RWPE1 (cell line): Measurements from ENCODE around the gene C9orf78.
"Not testable (repeated sequence)": the region's sequence is repeated elsewhere in the genome, so short reads cannot be mapped to it uniquely, and the experiment has no call there.

ENCODE experiments used
- CTCF ChIA-PET: fragments of 350-600 bp; sonication (Branson Sonifier 250); formaldehyde crosslinking; extraction: SDS; loops from one replicate; lab custom pipeline; 2021; lab: Yijun Ruan, JAX
- POLR2A ChIA-PET: fragments of 400-600 bp; formaldehyde crosslinking; extraction: SDS; loops from one replicate; lab custom pipeline; 2020; ENCODE audit warnings: antibody characterized with exemption; ENCODE audit not compliant: low non-redundant PET; lab: Yijun Ruan, JAX
- DNase-seq: peaks from one replicate; pipeline ENCODE4 v3.0.0; 2012; ENCODE audit warnings: low spot score
- H3K27ac ChIP-seq: fragments of 450-650 bp; 2 replicates; pipeline ENCODE4 v1.5.1; 2017
- TF ChIP-seq, protein P1 (sequence below): fragments of 450-650 bp; conservative IDR thresholded peaks from 2 replicates; pipeline ENCODE4 v1.5.1; 2017; ENCODE audit warnings: low read depth, mild to moderate bottlenecking

Gene C9orf78

DNA sequence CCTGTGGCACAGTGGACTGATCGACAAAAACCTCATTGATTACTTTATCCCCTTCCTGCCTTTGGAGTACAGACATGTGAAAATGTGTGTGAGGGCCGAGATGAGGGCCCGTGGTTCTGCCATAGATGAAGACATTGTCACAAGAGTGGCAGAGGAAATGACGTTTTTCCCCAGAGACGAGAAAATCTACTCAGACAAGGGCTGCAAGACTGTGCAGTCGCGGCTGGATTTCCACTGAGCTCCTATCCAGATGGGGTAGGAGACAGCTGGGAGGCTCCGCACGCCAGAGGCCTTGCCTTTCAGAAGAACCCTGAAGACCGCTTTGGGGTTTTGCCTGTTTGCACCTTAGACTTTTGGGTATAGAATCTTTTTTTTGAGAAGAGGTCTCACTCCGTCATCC lies 25.7 kb downstream of the C9orf78 start:
- TF ChIP-seq, protein P1, sequence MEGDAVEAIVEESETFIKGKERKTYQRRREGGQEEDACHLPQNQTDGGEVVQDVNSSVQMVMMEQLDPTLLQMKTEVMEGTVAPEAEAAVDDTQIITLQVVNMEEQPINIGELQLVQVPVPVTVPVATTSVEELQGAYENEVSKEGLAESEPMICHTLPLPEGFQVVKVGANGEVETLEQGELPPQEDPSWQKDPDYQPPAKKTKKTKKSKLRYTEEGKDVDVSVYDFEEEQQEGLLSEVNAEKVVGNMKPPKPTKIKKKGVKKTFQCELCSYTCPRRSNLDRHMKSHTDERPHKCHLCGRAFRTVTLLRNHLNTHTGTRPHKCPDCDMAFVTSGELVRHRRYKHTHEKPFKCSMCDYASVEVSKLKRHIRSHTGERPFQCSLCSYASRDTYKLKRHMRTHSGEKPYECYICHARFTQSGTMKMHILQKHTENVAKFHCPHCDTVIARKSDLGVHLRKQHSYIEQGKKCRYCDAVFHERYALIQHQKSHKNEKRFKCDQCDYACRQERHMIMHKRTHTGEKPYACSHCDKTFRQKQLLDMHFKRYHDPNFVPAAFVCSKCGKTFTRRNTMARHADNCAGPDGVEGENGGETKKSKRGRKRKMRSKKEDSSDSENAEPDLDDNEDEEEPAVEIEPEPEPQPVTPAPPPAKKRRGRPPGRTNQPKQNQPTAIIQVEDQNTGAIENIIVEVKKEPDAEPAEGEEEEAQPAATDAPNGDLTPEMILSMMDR: no peak
- POLR2A ChIA-PET: no interaction called here
- no peak for DNase-seq
- CTCF ChIA-PET: no interaction called here
- H3K27ac ChIP-seq: peak overlapping the region; percentile 18

DNA sequence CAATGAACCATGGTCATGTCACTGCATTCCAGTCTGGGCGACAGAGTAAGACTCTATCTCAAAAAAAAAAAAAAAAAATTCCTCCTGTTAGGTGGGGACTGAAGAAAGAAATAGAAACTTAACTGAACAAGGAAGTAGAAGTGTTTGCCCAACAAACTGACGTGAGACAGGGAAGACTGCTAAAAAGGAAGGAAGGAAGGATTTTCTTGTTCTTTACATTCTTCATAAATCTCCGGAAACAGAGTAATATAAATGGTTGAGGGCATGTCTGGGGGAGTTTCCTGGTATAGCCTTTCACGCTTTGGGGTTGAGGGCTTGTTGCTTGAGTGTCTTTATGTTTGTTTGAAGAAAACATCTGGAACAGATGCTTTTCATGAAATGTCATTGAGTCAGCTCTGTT lies 29.0 kb downstream of the C9orf78 start:
- H3K27ac ChIP-seq: no peak overlapping the region
- CTCF ChIA-PET: no interaction called here
- no peak for DNase-seq
- TF ChIP-seq, protein P1: no peak
- POLR2A ChIA-PET: no interaction called here

DNA sequence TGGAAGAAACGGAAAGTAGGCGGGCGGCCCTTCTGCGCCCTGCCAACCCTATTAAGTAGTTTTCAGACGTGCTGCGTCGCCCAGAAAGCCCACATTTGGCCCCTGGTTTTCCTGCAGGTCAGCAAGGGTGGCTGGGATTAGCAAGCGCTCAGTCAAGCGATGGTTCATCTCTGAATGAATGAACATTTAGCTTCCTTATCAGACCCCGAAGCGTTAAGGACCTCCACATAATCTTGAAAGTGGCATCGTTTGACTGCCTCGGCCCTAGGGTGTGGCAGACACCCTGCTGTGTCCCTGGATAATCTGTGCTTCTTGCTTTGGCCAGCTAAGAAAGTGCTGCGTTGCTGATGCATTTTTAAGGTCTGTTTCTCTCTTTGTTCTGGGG lies 31.4 kb downstream of the C9orf78 start:
- TF ChIP-seq, protein P1: no peak
- ChIA-PET CTCF (interaction anchor here (0.6 to 1.2 kb wide), 5 partner anchors 13 to 106 kb away, joined by 3 to 6 read pairs (median 4); no protein-coding TSS in a partner anchor), POLR2A (no interaction called here)
- peak overlapping the region; percentile 76 for H3K27ac ChIP-seq
- no peak for DNase-seq

DNA sequence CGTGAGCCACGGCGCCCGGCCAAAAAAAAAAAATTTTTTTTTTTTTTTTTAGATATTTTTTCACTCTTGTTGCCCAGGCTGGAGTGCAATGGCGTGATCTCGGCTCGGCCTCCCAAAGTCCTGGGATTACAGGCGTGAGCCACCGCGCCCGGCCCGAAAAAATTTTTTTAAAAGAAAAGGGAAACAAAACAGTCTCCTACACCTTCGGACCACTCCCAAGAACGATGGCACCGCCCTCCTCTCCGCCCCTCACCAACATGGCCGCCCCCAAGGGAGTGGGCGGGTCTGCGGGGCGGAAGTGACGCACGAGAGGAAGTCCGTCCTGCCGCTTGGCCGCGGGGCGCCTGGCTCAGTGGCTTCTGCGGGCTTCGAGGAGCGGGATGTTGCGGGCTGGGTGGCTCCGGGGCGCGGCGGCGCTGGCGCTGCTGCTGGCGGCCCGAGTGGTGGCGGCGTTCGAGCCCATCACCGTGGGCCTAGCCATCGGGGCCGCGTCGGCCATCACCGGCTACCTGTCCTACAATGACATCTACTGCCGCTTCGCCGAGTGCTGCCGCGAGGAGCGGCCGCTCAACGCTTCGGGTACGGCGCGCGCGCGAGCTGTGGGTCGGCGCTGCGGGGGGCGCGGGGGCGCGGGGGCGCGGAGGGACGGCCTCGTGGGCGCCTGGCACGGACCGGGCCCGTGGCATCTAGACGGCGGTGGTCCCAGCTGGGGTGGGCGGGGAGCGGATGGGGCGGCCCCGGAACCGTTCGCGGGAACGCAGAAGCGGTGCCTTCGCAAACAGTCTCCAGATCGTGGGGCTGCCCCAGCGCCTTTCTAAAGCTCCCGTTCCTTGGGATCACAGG lies 32.0 kb downstream of the C9orf78 start, which contains the start of gene TOR1B:
Gene TOR1B, plus strand, starts transcription at position 352 of the 843 bp plus-strand sequence. Its CDS starts 29 bp downstream, at position 381.
- H3K27ac ChIP-seq: peak within 1 kb of the TSS; percentile 76
- CTCF ChIA-PET: interaction anchor here (0.6 to 1.2 kb wide), 5 partner anchors 15 to 106 kb away, joined by 3 to 6 read pairs (median 6); no protein-coding TSS in a partner anchor
- TF ChIP-seq, protein P1: no peak
- POLR2A ChIA-PET: no interaction called here
- DNase-seq: peak; percentile 92

DNA sequence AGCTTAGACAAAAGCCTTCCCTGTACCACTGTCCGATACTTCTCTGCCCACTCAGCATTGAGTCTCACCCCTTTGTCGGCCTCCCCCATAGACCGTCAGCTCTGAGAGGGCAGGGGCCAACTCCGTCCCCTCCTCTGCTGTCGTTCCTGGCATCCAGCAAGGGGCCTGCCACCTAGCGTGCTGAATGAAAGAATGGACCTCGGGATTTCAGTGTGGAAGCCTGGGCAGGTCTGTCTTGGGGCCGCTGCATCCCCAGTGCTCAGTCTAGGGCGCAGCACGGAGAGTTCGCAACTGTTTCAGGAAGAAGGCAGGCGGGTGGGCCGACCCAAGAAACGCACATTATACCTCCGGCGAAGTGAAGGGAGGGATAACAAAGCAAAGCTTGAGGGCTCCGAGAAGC lies 33.6 kb downstream of the C9orf78 start:
- ChIA-PET POLR2A (interaction anchor here (0.6 kb wide), 1 partner anchor 99 kb away, joined by 3 read pairs; no protein-coding TSS in a partner anchor), CTCF (interaction anchor here (1.0 kb wide), 1 partner anchor 75 kb away, joined by 3 read pairs; no protein-coding TSS in a partner anchor)
- DNase-seq: no peak
- TF ChIP-seq, protein P1: no peak
- H3K27ac ChIP-seq: 0 out of 2 replicates have a peak overlapping the region, but pooled peaks have one; percentile 17

DNA sequence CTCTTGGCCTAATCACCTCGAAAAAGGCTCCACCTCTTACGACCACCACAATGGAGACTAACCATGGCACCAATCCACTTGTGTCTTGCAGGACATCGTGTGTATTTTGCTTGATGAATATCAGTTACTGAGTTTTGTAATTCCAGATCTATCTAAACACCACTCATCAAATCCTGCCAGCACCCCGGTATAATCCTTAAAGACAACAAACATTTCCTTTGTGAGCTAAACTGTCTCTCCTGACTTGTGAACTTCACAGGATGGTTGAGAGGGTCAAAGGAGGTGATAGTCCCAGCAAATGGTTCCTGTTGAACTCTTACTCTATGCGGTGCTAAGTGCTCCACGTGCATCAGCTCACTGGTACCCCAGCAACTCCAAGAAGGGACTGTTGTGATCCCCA lies 36.1 kb downstream of the C9orf78 start:
- no peak for DNase-seq
- ChIA-PET POLR2A (interaction anchor here (0.5 to 0.7 kb wide), 2 partner anchors 68 to 70 kb away, joined by 6 to 9 read pairs; no protein-coding TSS in a partner anchor), CTCF (interaction anchor here (1.1 kb wide), 1 partner anchor 8 kb away, joined by 5 read pairs; no protein-coding TSS in a partner anchor)
- H3K27ac ChIP-seq: no peak overlapping the region
- TF ChIP-seq, protein P1: no peak

DNA sequence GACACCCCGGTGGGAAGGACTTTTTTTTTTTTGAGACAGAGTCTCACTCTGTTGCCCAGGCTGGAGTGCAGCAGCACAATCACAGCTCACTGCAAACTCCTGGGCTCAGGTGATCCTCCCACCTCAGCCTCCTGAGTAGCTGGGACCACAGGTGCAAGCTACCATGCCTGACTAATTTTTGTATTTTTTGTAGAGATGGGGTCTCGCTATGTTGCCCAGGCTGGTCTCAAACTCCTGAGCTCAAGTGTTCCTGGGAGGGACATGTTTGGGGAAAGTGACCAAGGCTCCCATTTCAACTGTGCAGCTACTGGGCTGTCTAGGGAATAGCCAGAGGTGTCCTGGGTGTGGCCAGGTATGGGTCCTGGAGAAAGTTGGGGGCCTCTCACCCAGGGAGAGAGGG lies 39.0 kb downstream of the C9orf78 start:
- DNase-seq, POLR2A ChIA-PET: not testable (repeated sequence)

More for the DNA sequence above, 39.0 kb downstream of the C9orf78 start:
- not testable (repeated sequence) for H3K27ac ChIP-seq
- CTCF ChIA-PET: interaction anchor here (0.6 to 1.4 kb wide), 5 partner anchors 58 to 165 kb away, joined by 4 to 7 read pairs (median 6); no protein-coding TSS in a partner anchor
